GM21390 (cell line): ENCODE measurements around the gene KIF26A.

Experiments used
- ATAC-seq: cut with Tn5 transposase; IDR thresholded peaks from one replicate; pipeline ENCODE4 v1.9.1; 2021; ENCODE audit not compliant: unreplicated experiment

Gene KIF26A

GRCh38 chr14:104175811-104176210 lies 37.4 kb downstream of the KIF26A start:
- no peak for ATAC-seq

- no peak for ATAC-seq
Observed at GRCh38 chr14:104176611-104177010, 38.2 kb downstream of the KIF26A start.

DNA sequence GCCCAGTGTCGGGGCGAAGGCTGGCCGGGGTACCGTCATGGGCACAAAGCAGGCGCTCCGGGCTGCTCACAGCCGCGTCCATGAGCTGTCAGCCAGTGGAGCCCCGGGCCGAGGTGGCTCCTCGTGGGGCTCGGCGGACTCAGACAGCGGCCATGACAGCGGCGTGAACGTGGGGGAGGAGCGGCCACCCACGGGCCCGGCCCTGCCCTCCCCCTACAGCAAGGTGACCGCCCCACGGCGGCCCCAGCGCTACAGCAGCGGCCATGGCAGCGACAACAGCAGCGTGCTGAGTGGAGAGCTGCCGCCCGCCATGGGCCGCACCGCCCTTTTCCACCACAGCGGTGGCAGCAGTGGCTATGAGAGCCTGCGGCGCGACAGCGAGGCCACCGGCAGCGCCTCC lies 39.0 kb downstream of the KIF26A start:
- ATAC-seq = no peak

DNA sequence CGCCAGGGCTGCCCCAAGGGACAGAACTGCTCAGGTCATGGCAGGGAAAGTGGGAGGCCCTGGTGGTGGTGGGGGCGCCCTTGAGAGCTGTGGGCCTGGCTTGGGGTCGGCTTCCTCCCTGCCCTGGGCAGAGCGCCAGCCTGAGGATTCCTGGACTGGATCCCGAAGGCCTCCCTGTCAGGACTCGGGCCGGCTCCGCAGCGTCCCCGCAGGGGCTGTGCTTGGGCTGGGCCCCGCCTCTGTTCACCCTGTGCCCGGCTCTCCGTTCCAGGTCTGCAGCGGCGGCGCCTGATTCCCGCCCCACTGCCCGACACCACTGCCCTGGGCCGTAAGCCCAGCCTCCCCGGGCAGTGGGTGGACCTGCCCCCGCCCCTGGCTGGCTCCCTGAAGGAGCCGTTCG lies 39.9 kb downstream of the KIF26A start:
- ATAC-seq = no peak

GRCh38 chr14:104179126-104179525 lies 40.7 kb downstream of the KIF26A start:
- ATAC-seq = no peak

DNA sequence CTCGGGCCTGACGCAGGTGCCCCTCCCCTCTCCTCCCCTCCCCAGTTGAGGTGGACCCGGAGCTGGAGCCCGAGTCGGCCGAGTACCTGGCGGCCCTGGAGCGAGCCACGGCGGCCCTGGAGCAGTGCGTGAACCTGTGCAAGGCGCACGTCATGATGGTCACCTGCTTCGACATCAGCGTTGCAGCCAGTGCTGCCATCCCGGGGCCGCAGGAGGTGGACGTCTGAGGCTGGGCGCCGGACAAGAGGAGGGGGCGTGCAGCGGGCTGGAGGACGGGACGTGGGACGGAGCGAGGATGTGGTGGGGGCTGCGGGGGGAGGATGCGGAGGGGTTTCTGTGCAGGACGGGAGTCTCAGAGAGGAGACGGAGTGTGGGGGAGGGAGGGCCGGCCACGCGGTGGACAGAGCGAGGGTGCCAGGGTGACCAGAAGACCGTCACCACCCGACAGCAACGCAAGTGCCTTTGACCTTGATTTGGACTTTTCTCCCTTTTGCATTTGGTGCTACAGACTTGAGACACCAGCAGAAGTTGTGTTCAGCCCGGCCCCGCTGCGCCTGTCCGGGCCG lies 41.3 kb downstream of the KIF26A start:
- ATAC-seq = no peak

GRCh38 chr14:104180561-104181165 lies 42.3 kb downstream of the KIF26A start:
- no peak for ATAC-seq

DNA sequence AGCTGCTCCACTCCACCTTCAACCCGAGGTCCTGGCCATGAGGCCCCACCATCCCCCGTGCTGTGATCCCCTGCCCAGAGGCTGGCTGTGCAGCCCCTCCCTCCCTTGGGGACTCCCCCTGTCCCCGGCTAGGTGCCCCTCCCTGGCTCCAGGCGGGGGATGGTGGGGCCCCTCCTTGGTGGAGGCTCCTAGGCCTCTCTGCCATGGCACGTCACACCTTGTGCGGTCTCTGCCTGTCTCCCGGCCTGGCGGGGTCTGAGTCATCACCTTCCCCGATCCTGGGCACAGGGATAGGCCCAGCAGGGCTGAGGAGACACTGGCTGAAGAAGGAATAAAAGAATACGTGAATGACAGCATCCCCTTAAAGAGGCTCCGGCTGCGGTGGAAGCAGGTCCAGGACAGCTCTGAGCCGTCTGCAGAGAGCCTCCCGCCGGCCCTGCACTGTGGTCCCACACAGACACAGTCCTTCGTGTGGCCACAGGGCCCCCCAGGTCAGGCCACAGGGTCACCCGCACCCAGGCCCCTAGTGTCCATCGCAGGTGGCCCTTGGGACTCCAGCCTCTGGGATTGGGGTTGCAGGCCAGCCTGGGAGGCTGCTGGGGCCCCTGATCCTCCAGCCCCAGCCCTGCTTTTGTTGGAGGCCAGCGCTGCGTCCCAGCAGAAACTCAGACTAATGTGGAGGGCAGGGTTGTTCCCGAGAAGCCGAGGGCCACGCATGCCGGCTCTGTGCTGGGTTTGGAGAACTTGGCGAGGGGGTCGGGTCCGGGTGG lies 43.6 kb downstream of the KIF26A start:
- ATAC-seq = no peak

GRCh38 chr14:104182857-104183425 lies 44.6 kb downstream of the KIF26A start:
- no peak for ATAC-seq

- ATAC-seq = no peak
Observed at GRCh38 chr14:104183796-104184195, 45.4 kb downstream of the KIF26A start.

DNA sequence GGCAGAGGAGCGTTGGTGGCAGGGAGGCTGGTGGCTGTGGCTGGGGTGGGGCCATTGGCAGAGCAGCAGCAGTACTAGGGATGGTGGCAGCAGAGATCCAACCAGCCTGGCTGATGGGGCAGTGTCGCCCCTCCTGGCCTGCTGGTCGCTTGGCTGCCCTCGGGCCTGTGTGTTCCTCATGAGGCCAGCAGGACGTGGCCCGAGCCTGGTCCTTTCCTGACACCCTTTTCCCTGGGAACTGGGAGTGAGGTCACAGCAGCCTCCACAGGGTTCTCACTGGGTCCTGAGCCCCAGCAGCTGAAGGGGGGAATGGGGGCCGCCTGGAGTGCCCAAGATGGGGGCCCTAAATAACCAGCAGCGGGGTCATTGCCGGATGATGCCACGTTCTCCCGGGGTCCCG lies 46.1 kb downstream of the KIF26A start:
- no peak for ATAC-seq

DNA sequence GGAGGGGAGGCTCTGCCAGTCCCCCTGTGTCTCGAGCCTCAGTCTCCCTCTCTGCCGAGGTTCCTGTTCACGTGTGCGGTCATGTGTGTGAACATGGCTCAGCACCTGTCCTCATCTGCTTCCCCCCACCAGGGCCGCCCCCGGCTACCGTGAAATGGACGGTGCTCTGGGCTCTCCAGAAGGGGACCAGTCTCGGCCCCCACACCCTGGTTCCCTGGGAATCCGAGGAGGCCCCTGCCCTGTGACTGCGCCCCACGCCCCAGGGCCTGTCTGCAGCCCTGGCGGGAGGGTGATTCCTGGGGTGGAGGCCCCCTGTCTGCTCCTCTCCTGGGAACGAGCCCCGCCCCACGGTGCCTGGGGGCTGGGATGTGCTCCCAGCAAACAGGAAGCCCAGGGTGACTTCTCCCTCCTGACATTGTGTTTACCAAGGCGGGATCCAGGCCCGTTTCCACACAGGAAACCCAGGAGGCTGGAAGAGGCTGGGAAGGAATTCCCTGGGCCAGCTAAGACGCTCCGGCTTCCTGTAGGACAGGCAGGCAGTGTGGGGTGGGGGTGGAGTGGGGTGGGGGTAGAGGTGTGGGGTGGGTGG lies 46.6 kb downstream of the KIF26A start:
- ATAC-seq = no peak

DNA sequence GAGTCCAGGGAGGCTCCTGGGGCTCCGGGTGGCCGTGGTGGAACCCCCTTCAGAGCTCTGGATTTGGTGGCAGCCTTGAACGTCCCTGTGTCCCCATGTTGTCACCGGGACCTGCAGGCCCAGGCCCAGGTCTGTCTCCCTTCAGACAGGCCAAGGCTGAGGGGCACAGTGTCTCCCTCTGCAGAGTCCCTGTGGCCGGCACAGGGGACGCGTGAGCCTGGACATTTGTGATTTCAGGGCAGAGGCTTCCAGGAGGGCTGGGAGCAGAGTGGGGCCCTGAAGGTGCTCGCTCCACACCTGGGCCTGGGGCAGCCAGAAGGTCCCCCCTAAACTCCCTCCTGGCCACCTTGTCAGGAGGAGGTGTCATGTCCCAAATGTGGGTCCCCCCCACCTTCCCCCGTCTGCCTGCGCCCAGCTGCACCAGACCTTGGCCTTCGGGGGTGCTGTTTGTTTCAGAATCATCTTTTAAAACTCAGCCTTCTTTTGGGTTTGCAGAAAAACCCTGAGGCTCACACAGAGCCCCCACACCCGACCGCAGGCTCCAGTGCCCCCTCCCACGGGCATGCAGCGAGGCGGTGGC lies 47.6 kb downstream of the KIF26A start:
- no peak for ATAC-seq

- no peak for ATAC-seq
Observed at GRCh38 chr14:104186575-104186974, 48.2 kb downstream of the KIF26A start.

DNA sequence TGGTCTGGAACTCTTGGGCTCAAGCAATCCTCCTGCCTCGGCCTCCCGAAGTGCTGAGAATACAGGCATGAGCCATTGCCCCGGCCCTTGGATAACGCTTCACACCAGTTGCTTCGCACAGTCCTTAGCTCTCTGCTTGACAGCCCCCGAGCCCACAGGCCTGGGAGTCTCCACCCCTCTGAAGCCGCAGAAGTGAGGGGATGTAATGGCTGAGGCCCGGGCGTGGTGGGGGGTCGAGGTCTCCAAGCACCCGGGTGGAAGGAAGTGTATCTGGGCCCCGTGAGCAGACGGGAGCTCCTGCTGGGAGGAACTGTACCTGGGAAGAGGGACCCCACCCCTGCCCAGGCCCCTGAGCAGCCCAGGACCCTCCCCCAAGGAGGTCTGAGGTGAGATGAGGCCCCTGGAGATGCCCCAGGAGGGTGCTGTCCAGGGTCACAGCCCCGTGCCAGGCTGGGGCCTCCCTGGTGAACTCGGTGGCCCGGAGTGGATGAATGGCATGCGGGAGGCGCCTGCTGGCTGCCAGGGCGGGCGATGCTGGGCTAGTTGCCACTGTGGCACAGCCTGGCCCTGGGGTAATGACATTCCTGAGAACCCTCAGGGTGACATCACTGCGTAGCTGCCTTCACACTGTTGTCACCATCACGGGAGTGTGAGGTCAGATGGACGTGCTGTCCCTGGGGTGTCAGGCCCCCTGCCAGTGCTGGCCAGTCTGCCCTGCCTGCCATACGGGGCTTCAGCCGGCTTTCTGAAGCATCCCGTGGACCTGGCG lies 48.9 kb downstream of the KIF26A start:
- ATAC-seq = no peak

DNA sequence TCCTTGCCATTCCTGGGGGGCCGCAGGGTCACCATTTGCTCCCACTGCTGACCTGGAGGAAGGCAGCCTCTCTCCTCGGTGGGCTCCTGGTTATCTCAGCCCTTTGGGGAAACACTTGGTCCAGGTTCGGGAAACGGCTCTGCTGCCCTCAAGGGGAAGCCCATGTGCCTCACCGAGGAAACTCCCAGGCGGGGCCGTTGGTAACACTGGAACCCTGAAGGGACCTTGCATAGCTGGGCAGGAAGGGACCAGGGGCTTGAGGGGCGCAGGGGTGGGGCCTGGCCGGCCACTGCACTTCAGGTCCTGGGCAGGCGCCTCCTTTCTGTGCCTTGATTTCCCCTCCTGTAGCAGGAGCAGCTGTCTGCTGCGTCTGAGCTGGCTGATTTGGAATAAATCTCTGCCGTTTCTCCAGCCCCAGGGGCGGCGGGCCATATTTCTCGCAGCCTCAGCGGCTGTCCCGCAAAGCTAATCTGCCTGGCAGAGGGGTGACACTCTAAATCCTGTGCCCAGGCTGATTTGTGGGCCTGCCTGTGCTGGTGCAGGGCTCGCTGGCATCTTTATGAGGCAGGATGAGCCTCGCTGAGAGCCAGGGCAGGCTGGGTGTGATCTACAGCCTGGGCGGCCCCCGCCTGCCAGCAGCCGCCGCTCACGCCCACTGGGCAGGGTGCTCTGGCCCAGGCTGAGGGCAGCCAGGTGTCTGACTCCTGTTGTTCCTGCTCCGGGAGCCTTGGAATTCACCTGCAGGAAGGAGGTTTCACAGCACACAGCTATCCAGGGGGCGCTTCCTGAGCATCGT lies 49.7 kb downstream of the KIF26A start:
- ATAC-seq = no peak

- no peak for ATAC-seq
Observed at GRCh38 chr14:104188727-104189400, 50.5 kb downstream of the KIF26A start.

- no peak for ATAC-seq
Observed at GRCh38 chr14:104189629-104190335, 51.4 kb downstream of the KIF26A start.
